ENCODE measurements around the gene STX8. TPM values are rescaled to one million over a fixed set of nuclear protein-coding genes. Genes with fewer than 3 reads are reported as not detected.

STX8 gene
- total and polyA plus RNA-seq, 3 donors from 2014 or later: 103 to 160 (median 125) TPM

- intact Hi-C loops (cut with DNase I; ENCODE audit: low total_unique reads): no loop called here
- H3K36me3 ChIP-seq (ENCODE audit: low read depth, missing control alignments): no peaks in the 10 kb centered on the region
- H3K4me1 ChIP-seq: no peaks in the 10 kb centered on the region
- H3K27me3 ChIP-seq: no peaks in the 10 kb centered on the region
- H3K27ac ChIP-seq: no peak overlapping the region
- H3K9me3 ChIP-seq: no peaks in the 10 kb centered on the region
- 85 to 93% methylated on average over 8 of the region's 8 CpGs for WGBS, 2 donors
- DNase-seq: no peak
- H3K4me3 ChIP-seq: no peak overlapping the region
- TF ChIP-seq POLR2A (IDR thresholded peaks at IDR 0.05): no peak
- TF ChIP-seq, protein P1, sequence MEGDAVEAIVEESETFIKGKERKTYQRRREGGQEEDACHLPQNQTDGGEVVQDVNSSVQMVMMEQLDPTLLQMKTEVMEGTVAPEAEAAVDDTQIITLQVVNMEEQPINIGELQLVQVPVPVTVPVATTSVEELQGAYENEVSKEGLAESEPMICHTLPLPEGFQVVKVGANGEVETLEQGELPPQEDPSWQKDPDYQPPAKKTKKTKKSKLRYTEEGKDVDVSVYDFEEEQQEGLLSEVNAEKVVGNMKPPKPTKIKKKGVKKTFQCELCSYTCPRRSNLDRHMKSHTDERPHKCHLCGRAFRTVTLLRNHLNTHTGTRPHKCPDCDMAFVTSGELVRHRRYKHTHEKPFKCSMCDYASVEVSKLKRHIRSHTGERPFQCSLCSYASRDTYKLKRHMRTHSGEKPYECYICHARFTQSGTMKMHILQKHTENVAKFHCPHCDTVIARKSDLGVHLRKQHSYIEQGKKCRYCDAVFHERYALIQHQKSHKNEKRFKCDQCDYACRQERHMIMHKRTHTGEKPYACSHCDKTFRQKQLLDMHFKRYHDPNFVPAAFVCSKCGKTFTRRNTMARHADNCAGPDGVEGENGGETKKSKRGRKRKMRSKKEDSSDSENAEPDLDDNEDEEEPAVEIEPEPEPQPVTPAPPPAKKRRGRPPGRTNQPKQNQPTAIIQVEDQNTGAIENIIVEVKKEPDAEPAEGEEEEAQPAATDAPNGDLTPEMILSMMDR (IDR thresholded peaks at IDR 0.05): no peak
Observed at GRCh38 chr17:9536061-9536460, 39.6 kb downstream of the STX8 start.

- WGBS, 2 donors: 89 to 91% methylated on average over 4 of the region's 4 CpGs
- Histone ChIP-seq H3K27ac (no peak overlapping the region), H3K9me3 (no peaks in the 10 kb centered on the region), H3K27me3 (no peaks in the 10 kb centered on the region), H3K4me1 (no peaks in the 10 kb centered on the region), H3K4me3 (no peak overlapping the region), H3K36me3 (ENCODE audit: low read depth, missing control alignments) (no peaks in the 10 kb centered on the region)
- intact Hi-C loops (cut with DNase I; ENCODE audit: low total_unique reads): no loop called here
- TF ChIP-seq POLR2A (IDR thresholded peaks at IDR 0.05): no peak
- TF ChIP-seq, protein P1 (IDR thresholded peaks at IDR 0.05): no peak
- no peak for DNase-seq
Observed at GRCh38 chr17:9533441-9533840, 42.2 kb downstream of the STX8 start.

DNA sequence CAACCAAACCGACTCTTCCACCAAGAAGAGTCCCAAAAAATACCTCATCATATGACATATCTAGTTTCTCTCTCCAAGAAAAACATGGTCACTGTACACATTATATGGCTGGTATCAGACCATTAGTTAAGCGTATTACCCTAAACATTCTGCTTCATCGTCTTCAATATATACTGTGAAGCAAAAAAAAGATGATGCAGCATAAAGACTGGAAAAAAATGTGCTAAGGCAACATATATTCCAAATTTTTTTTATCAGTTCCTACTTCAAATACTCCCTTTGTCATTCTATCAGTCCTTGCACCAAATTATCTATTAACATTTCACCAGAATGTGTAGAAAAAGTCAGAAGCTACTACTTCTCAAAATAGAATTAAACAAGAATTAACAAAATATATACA, 42.9 kb downstream of the STX8 start:
- intact Hi-C loops (cut with DNase I; ENCODE audit: low total_unique reads): no loop called here
- Histone ChIP-seq H3K27ac (no peak overlapping the region), H3K4me1 (no peaks in the 10 kb centered on the region), H3K4me3 (no peak overlapping the region), H3K9me3 (no peaks in the 10 kb centered on the region), H3K36me3 (ENCODE audit: low read depth, missing control alignments) (no peaks in the 10 kb centered on the region), H3K27me3 (no peaks in the 10 kb centered on the region)
- TF ChIP-seq POLR2A (IDR thresholded peaks at IDR 0.05): no peak
- TF ChIP-seq, protein P1 (IDR thresholded peaks at IDR 0.05): no peak
- DNase-seq: no peak
- 92% methylated on average over 3 of the region's 3 CpGs for WGBS, 2 donors

DNA sequence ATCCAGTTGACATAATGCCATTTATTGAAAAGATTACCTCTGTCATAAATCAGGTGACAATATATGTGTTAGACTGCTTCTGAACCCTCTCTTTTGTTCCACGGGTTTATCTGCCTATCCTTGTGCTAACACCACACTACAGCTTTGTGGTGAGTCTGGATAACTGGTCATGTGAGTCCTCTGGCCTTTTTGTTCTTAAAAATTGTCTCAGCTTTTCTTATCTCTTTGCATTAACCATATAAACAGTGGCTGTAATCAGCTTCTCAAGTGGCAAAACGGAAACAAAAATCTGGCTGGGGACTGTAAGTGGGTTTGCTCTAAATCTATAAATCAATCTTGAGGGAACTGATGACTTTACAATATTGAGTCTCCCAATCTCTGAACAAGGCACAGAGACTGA, 44.6 kb downstream of the STX8 start:
- no peak overlapping the region for H3K27ac ChIP-seq
- H3K4me3 ChIP-seq: no peak overlapping the region
- intact Hi-C loops (cut with DNase I; ENCODE audit: low total_unique reads): no loop called here
- H3K4me1 ChIP-seq: no peaks in the 10 kb centered on the region
- H3K36me3 ChIP-seq (ENCODE audit: low read depth, missing control alignments): no peaks in the 10 kb centered on the region
- TF ChIP-seq, protein P1 (IDR thresholded peaks at IDR 0.05): no peak
- no peak for TF ChIP-seq POLR2A (IDR thresholded peaks at IDR 0.05)
- DNase-seq: no peak
- WGBS, 2 donors: 66 to 68% methylated on average over 2 of the region's 2 CpGs
- no peaks in the 10 kb centered on the region for H3K9me3 ChIP-seq
- no peaks in the 10 kb centered on the region for H3K27me3 ChIP-seq

DNA sequence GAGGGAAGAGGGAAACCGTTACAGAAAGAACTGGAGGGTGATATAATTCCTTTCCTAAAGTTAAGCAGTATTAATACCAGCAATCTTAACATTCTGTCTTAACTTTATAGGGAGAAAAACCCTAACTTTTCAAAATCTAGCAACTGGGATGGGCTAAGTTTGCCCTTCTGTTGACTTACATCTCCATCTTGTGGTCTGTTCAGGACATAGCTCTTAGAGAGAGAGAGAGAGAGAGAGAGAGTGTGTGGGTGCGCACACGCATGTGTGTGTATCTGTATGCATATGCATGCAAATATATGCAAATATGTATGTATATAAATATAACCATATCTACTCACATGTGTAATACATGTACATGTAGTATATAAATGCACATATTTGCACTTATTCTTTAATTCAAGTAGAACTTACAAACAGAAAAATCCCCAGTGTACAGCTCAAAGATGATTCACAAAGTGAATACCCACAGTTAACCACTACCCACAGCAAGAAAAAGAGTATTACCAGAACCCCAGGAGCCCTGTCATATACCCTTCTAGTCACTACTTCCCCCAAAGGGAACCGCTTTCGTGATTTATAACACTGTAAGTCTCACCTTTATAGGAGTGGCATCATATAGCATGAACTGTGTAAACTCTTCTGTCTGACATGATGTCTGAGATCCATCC, 46.5 kb downstream of the STX8 start:
- WGBS, 2 donors: 62 to 68% methylated on average over 5 of the region's 5 CpGs
- H3K9me3 ChIP-seq: no peaks in the 10 kb centered on the region
- no peaks in the 10 kb centered on the region for H3K27me3 ChIP-seq
- intact Hi-C loops (cut with DNase I; ENCODE audit: low total_unique reads): loop anchor here (10.0 kb wide), 1 partner anchor 534 kb away; no protein-coding TSS in a partner anchor
- no peak for TF ChIP-seq POLR2A (IDR thresholded peaks at IDR 0.05)
- TF ChIP-seq, protein P1 (IDR thresholded peaks at IDR 0.05): no peak
- H3K4me3 ChIP-seq: no peak overlapping the region
- no peaks in the 10 kb centered on the region for H3K36me3 ChIP-seq (ENCODE audit: low read depth, missing control alignments)
- H3K27ac ChIP-seq: no peak overlapping the region
- no peaks in the 10 kb centered on the region for H3K4me1 ChIP-seq
- no peak for DNase-seq
